ENCODE data around the gene SIL1.
"Not testable (repeated sequence)": the region's sequence is repeated elsewhere in the genome, so short reads cannot be mapped to it uniquely, and the experiment has no call there.

Gene SIL1

GRCh38 chr5:139113892-139114291 is 84.3 kb downstream of the SIL1 start:
- H3K4me3 ChIP-seq (ENCODE audit: low read depth, low read length), result no peak overlapping the region

GRCh38 chr5:139112362-139112761 is 85.8 kb downstream of the SIL1 start:
- H3K4me3 ChIP-seq (ENCODE audit: low read depth, low read length), result not testable (repeated sequence)

- no peak overlapping the region for H3K4me3 ChIP-seq (ENCODE audit: low read depth, low read length)
Observed at GRCh38 chr5:139110526-139111168, 87.5 kb downstream of the SIL1 start.

DNA sequence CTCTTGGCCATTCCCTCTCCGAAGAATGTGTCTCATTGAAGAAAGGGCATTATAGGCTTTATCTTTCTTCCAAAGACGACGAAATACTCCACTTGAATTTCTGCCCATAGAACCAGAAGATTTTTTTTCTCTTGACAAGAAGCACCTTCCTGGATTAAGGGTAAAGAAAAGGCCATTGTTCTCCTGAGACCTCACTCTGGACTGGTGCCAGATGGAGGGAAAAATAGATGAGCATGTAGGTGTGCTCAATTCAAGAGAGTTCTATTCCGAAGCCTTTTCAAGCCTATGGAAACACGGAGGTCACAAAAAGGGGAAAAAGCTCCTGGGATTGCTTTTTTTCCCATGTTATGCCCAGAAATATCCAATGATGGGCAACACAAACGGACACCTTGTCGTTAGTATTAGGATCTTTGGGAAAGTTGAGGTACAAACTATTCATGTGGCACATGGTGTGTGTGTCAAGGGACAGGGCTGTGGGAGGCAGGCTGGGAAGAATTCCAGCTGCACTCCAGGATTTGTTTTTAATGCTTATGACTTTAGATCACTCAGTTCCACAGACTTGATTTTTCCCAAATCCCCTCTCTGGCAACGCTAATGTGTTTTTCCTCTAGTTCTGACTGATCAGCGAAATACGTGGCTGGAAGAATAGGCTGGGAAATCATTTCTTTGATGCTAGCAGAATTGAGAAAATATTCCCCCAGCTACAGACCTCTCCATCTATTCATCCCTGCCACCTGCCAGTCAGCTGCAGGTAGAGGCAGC is 89.9 kb downstream of the SIL1 start:
- no peak overlapping the region for H3K4me3 ChIP-seq (ENCODE audit: low read depth, low read length)

GRCh38 chr5:139105621-139106071 is 92.5 kb downstream of the SIL1 start:
- no peak overlapping the region for H3K4me3 ChIP-seq (ENCODE audit: low read depth, low read length)

- H3K4me3 ChIP-seq (ENCODE audit: low read depth, low read length), result no peak overlapping the region
Observed at GRCh38 chr5:139104577-139105276, 93.4 kb downstream of the SIL1 start.

DNA sequence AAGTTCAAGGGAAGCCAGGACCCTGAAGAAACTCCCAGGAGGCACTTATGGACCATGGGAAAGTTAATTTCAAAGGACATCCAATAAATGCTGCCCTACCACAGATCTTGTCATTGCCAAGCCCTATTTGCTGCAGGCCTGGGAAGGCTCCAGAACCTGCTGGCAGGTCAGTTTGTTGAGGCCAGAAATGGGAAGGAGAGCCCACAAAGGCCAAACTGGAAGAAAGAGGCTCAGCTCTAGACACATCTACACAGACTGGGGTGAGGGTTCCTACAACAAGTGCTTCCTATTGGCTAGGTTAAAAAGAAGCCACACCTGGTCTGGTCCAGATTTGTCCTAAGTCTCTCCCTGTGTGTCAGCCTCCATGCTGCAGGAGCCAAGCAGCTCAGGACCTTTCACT is 94.4 kb downstream of the SIL1 start:
- H3K4me3 ChIP-seq (ENCODE audit: low read depth, low read length), result no peak overlapping the region

- no peak overlapping the region for H3K4me3 ChIP-seq (ENCODE audit: low read depth, low read length)
Observed at GRCh38 chr5:139100825-139101224, 97.3 kb downstream of the SIL1 start.

- H3K4me3 ChIP-seq (ENCODE audit: low read depth, low read length), result no peak overlapping the region
Observed at GRCh38 chr5:139094154-139095131, 103.7 kb downstream of the SIL1 start.

GRCh38 chr5:139092741-139093343 is 105.3 kb downstream of the SIL1 start:
- no peak overlapping the region for H3K4me3 ChIP-seq (ENCODE audit: low read depth, low read length)

GRCh38 chr5:139091439-139092156 is 106.6 kb downstream of the SIL1 start:
- H3K4me3 ChIP-seq (ENCODE audit: low read depth, low read length), result no peak overlapping the region

DNA sequence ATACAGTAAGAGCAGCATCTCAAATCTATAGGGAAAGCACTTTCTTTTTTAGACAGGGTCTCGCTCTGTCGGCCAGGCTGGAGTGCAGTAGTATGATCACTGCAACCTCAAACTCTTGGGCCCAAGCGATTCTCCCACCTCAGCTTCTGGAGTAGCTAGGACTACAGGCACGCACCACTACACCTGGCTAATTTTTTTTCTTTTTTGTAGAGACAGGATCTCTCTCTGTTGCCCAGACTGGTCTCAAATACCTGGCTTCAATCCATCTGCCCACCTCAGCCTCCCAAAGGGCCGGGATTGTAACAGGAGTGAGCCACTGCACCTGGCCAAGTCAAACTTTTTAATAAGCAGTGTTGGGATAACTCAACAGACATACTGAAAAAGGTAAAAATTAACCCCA is 107.6 kb downstream of the SIL1 start:
- no peak overlapping the region for H3K4me3 ChIP-seq (ENCODE audit: low read depth, low read length)

GRCh38 chr5:139088024-139088423 is 110.1 kb downstream of the SIL1 start:
- H3K4me3 ChIP-seq (ENCODE audit: low read depth, low read length), result no peak overlapping the region

GRCh38 chr5:139082813-139083498 is 115.2 kb downstream of the SIL1 start:
- no peak overlapping the region for H3K4me3 ChIP-seq (ENCODE audit: low read depth, low read length)

- H3K4me3 ChIP-seq (ENCODE audit: low read depth, low read length), result no peak overlapping the region
Observed at GRCh38 chr5:139079991-139080610, 118.1 kb downstream of the SIL1 start.

DNA sequence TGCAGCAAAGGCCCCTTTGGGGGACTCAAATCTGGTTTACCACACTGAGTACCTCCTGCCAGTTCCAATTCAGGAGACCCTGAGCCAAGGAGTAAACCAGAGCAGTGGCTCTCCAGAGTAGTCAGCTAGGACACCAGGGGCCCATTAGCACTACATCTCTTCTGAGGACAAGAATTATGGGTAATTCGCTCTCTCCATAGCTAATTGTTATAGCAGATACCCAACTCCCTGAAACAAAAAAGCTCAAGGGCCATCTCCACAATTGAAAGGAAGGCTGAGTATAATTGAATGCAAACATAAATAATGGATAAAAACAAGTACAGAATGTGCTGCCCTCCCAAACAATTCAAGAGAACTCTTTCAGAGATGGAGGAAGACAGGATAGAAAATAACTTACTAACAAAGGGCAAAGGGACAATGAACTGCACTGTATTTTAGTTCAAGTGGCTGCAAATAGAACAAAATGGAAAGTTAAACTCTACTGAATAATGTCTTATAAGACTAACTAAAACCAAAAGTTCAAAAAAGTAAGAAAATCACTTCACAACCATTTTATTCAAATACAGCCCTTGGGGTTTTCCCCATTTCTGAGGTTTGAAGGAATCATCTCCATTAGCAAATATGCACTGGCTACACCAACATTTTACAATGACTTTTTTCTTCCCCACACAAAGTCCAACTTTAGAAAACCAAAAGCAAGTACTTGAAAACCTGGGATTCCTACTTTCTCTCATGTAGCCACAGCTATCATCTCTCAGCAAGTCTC is 118.8 kb downstream of the SIL1 start:
- H3K4me3 ChIP-seq (ENCODE audit: low read depth, low read length), result no peak overlapping the region

DNA sequence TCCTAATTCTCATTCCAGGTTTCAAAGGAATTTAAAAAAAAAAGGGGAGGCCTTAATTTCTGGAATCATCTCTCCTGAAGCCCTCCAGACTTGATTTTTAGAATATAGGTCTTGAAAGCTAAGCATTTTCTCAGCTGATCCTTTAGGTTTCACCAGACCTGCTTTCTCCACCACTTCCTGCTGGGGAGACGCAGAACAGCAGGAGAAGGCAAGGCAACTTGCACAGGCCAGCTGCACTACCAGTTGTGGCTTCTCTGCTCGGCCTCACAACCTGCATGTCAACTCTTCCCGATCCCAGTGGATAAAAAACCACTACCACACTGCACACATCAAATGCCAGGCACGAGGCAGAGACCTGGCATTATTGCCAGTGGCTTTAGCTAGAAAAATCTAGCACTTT is 119.8 kb downstream of the SIL1 start:
- no peak overlapping the region for H3K4me3 ChIP-seq (ENCODE audit: low read depth, low read length)

DNA sequence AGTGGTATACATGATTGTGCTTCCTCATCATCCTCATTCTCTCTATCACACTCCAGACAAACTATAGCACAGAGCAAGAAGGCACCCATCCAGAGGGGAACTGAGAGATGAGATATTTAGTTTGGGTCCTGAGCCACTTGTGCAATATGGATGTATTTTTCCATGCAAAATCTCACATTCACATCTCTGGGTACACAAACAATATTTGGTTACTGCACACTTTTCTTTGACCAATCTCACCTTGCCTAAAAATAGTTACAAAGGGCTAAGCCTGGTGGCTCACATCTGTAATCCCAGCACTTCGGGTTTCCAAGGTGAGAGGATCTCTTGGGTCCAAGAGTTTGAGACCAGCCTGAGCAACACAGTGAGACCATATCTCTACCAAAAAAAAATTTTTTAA is 120.3 kb downstream of the SIL1 start:
- no peak overlapping the region for H3K4me3 ChIP-seq (ENCODE audit: low read depth, low read length)
